GM12872 (cell line): ENCODE results near the gene DDX41.

Experiments used
- TF ChIP-seq, protein P1 (sequence below): IDR thresholded peaks from 3 replicates; pipeline ENCODE4 v1.5.1; 2011; ENCODE audit warnings: low read depth, mild to moderate bottlenecking, low read length, moderate library complexity; ENCODE audit not compliant: insufficient read depth

The DDX41 gene

DNA sequence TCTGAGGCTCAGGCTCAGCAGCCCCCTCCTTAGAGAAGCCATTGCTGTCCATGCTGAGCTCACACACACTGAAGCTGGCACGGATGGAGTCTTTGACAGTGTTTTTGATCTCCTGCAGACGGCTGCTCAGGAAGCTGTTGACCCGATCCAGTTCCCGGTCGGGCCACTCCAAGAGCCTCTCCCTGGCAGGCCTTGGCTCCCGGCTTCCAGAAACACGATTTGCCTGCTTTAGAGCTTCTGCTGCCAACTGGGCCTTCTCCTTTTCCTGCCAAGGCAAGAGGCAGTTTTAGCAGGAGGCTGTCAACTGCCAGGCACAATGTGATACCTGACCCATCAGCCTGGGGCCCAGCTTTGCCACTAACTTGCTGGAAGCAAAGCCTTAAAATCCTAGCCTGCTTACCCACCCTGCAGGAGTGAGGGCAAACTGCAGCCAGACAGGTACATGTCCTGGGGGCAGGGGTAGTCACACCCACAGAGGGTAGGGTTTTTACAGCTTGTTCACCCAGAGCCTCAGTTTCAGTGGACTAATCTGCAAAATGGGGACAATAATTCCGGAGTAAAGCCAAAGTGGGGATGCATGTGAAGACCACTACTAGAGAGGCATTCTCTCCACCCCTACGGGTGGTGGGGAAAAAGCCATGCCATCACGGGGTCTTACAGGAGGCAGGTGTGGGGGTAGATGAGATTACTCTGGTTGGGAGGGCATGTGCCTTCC is 8.3 kb upstream of the DDX41 start:
- TF ChIP-seq, protein P1, sequence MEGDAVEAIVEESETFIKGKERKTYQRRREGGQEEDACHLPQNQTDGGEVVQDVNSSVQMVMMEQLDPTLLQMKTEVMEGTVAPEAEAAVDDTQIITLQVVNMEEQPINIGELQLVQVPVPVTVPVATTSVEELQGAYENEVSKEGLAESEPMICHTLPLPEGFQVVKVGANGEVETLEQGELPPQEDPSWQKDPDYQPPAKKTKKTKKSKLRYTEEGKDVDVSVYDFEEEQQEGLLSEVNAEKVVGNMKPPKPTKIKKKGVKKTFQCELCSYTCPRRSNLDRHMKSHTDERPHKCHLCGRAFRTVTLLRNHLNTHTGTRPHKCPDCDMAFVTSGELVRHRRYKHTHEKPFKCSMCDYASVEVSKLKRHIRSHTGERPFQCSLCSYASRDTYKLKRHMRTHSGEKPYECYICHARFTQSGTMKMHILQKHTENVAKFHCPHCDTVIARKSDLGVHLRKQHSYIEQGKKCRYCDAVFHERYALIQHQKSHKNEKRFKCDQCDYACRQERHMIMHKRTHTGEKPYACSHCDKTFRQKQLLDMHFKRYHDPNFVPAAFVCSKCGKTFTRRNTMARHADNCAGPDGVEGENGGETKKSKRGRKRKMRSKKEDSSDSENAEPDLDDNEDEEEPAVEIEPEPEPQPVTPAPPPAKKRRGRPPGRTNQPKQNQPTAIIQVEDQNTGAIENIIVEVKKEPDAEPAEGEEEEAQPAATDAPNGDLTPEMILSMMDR: no peak

- TF ChIP-seq, protein P1: no peak
Observed at GRCh38 chr5:177524539-177524900, 7.8 kb upstream of the DDX41 start.

DNA sequence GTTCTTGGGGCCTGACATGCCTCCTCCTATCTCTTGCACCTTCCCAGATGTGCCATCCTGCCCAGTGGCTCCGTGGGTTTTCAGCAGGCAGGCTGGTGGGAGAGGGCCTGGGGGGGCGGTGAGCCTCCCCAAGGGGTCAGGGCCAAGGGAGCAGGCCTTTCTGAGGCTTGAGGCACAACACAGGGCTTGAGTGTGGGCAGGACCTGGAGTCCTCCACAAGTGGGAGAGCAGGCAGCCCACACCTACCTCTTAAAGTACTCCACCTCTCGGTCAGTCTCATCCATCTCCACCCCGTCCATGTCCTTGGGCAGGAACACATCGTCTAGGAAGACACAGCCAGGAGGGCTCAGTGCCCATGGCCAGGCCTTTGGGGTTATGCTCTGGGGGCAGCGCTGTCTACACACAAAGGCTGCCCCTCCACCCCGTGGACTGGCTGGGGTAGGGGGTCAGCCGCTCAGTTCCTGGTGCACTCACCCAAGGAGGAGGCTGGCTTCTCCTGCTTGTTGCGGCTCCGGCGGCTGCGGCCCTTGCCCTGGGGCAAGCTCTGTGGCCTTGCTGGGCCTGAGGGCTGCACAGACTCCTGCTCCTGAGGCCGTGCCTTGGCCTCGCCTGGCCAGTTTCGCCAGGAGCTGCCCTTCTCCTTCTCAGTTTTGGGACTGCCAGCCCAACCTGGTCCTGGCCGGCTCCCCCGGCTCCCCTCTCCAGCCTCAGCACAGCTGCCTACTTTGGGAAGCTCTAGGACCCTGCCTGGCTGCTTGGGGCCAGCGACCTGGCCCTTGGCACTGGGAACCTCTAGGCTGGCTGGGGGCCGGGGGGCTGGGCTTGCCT is 7.2 kb upstream of the DDX41 start:
- TF ChIP-seq, protein P1: no peak

DNA sequence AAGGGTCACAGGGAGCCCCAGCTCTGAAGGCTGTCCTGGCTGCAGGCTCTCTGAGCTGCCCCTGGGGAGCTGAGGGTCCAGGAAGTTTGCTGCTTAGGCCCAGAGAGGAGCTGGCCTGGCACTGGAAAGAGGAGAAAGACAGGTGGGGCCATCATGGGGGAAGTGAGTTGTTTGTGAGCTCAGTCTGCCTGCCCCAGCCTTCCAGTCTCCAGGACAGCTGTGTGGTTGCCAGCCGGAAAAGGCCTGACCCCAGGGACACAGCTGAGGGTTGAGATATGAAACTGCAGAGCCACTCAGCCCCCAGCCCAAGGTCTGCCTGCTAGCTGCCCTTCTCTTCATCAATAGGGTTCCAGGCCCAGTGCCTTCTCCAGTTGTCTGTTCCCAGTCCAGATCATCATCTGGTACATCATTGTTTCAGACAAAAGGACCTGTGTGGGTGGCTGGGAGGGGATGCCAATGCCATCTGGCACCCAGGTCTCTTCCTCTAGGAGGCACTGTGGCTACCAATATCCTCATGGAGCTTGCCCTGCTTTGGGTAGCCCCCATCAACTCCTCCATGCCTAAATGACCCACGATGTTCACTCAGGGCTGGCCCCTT is 4.3 kb upstream of the DDX41 start:
- TF ChIP-seq, protein P1: peak; percentile 18; the same call in 1 of the 3 replicates

DNA sequence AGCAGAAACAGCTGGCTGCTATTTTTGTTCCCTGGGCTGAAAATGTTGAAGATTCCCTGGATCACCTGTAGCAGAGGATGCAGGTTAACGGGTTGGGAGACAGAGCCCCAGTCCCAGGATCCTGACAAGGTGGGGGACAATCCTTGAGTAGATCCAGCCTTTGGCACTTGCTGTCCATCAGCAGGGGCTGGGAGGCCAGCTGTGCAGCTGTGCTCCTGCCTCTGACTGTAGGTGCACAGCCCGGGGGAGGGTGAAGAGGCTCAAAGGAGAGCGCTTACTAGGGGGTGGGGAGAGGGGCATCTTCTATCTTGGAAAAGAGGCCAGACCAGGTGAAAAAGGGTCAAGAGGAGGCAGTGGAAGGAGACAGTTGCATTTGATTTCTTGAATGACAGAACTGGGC is 3.5 kb upstream of the DDX41 start:
- TF ChIP-seq, protein P1: no peak

GRCh38 chr5:177519463-177520235 is 2.9 kb upstream of the DDX41 start:
- TF ChIP-seq, protein P1: no peak

DNA sequence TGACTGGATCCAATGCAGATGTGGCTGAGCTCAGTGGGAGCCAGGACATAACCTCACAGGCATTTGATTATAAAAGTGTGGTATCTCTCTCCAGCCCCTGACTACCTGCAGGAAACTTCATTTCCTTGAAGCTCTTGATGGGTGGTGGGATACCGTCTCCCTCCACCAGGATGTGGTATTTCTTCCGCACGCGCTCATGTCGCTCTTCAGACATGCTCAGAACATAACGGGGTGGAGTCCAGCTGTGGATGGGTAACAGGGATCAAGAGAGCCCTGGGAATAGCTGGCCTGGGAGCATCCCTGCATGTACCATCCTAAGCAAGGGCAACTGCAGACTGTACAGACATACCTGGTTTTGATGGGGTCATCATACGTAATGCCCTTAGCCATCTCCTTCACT is 1.2 kb downstream of the DDX41 start:
- TF ChIP-seq, protein P1: no peak
